ENCODE measurements around the gene HPSE2.
"Not testable (repeated sequence)": the region's sequence is repeated elsewhere in the genome, so short reads cannot be mapped to it uniquely, and the experiment has no call there.

Gene HPSE2

DNA sequence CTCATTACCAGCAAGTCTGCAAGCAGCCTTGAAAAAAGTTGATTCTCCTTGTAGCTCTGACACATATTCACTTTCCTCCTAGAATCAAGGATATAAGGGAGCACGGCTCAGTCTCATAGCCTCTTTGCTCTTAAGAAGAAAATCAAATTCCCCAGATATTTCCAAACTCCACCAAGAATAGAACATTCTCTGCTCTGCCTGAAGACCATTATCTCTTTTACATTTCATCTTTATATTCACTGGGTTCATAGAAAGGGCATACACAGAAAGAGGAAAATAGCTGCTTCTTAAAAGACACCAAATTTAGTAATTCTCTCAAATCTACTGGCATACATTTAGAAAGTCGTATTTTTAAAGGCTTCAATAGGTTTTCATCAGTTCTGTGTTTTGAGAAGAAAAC, 92.0 kb downstream of the HPSE2 start:
- DNase-seq: no peak

DNA sequence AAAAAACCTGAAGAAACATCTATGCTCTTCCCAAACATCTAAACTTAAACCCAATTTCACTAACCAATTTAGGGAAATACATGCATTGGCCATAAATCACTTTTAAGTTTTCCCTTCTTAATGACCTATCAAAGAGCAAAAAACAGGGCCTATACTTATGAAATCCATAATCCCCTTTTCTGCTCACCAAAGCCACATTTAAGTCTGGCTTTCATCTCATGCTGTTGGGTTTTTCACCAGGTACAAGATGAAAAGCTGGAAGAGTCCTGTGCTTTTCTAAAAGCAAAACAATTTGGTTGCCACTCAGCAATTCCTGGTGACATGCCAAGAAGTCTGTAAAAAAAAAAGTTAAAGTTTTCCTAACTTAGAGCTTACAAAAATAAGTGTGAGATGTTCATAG, 92.6 kb downstream of the HPSE2 start:
- no peak for DNase-seq

DNA sequence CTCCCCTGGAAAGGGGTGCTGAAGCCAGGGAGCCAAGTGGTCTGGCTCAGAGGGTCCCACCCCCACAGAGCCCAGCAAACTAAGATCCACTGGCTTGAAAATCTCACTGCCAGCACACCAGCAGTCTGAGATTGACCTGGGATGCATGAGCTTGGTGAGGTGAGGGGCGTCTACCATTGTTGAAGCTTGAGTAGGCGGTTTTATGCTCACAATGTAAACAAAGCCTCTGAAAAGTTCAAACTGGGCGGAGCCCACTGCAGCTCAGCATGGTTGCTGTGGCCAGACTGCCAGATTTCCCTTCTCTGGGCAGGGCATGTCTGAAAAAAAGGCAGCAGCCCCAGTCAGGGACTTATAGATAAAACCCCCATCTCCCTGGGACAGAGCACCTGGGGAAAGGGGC, 102.8 kb downstream of the HPSE2 start:
- DNase-seq: not testable (repeated sequence)

DNA sequence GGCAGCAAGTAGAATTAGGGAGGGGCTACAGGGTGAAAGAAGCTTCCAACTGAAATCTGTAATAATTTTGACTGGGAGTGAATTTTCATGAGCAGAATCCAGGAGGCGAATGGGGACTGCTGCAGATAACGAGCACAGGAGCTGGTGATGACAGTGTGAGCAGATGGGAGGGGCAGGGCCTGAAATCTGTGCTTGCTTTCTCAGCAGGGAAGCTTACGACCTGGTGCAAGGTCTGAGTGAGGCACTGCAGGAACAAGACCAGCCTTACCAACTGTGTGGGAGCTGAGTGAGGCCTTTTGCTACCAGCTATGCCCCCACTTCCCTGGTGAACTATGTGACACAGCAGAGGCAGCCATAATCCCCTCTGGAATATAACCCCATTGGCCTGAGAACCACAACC, 109.8 kb downstream of the HPSE2 start:
- no peak for DNase-seq

DNA sequence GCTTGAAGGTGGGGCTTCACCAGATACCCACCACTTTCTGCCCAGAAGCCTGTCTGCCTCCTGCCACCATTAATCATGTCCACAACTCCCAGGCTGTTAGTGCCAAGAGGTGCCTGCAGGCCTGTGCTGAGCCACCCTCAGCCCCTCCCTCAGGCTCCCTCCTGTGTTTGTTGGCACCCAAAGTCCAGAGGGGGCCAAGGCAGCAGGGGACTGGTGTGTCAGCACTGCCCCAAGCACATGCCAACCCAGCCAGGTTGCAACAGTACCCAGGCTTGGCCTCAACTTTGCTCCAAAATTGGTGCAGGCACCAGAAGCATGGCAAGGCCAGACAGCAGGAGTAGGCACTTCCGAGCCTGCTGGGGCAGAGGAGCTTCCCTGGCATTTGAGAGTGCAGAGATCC, 111.3 kb downstream of the HPSE2 start:
- DNase-seq: no peak

DNA sequence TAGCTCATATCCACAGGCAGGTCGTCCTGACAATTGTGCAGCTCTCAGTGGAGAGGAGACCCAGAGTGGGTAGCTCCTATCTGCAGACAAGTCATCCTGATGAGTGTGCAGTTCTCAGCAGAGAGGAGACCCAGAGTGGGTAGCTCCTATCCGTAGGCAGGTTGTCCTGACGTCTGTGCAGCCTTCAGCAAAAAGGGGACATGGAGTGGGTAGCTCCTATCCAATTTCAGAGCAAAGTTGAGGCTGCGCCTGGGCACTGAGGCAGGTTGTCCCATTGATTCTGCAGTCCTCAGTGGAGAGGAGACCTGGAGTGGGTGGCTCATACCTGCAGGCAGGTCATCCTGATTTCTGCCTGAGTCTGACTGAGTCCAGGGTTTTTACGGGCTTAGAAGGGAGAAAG, 111.8 kb downstream of the HPSE2 start:
- no peak for DNase-seq

DNA sequence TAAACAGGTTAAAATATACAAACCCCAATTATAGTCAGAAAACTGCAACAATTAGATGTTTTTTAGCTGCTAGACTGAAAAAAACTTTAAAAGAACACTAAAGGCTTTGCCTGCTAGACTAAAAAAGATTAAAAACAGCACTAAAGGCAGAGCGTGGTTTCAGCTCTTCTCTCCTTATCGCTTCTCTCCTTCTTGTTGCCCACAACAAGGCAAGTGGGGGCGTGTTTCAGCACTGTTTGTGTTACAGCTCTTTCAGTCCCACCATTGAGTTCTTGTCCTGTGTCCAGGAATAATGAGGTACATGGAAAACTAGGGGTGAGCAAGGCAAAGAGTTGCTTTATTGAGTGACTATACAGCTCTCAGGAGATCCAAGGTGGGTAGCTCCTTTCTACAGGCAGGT, 112.3 kb downstream of the HPSE2 start:
- DNase-seq: no peak

DNA sequence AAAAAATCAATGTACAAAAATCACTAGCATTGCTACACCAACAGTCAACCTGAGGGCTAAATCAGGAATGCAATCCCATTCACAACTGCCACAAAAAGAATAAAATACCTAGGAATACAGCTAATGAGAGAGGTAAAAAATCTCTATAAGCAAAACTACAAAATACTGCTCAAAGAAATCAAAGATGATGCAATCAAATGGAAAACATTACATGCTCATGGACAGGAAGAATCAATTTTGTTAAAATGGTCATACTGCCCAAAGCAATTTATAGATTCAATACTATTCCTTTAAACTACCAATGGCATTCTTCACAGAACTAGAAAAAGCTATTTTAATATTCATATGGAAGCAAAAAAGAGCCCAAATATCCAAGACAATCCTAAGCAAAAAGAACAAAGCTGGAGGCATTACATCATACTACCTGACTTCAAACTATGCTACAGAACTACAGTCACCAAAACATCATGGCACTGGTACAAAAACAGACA, 116.3 kb downstream of the HPSE2 start:
- no peak for DNase-seq

DNA sequence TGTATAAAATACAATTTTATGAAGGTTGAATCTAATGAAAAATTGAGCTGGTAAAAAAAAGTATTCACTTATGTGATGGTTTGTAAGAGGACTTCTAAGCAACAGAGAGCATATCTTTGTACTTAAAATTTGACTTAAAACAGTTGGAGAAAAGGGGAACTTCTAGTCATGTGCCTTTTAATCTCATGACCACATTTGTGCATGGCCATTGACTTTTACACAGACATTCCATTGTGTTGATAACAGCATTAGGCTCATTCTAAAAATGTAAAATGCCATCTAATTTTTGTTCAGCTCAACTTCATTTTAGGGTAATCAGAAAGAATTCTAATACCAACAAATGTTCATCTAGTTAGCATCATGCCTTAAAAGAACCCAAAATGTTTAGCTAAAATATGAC, 119.9 kb downstream of the HPSE2 start:
- DNase-seq: no peak

DNA sequence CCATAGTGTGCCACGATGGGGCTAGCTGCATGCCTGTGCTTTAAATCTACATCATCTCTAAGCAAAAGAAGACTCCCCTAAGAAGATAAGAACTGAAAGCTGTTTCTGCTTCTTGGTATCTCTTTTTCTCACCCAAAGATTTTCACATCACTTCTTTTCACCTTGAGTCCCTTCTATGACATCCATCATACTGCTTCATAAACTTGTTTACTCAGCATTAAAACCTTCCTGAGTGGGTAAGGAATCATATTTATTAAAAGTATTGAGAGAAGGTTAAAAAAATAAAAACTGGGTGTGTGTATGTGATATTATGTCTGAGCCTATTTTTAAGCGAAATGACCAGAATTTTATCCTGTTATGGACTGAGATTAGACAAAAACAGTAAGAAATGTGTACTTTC, 150.3 kb downstream of the HPSE2 start:
- DNase-seq: no peak

DNA sequence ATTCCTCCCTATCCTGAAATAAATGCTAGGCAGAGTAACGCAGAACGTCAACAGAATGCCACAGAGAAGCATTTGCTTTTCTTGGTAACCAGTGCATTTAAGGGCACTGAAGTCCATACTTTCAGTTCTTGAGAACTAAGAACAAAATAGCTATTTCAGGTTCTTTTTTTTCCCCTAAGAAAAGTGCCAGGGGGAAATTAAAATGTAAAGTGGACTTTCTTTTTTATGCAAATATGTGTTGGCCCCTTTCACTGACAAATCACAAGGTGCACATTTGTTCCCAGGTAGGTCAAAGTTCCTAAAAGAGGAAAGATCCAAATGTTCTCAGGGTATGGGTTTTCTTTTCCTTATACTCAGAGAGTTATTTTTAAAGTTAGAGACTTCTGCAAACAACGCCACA, 151.5 kb downstream of the HPSE2 start:
- DNase-seq: no peak

DNA sequence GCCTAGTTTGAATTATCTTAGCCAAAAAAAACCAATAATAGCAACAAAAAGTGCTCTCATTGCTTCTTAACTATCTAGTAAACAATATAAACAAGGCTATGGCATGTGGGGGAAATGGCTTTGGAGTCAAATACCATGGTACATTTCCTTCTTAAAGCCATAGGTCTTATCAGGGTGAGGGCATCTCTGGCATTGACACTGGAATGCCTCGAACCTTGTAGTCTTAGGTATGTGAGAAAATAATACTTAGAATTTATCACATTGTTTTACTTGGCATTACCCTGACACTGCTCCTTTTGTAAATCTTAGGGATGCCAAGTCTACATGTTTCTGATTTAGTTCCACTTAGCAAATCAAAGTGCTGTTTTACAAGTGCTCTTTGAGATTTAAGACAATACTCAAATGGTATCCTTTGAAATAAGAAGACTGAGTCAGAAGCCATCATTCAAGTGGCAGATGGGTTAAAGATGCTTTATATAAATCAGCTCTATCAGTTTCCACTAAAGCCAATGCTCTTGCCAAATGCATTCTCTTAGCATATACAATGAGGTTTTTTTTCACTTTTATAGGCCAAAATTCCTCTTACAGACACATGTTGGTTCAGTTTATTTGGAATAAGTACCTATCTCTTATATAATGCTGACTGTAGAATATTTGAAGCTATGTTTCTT, 155.2 kb downstream of the HPSE2 start:
- DNase-seq: no peak

DNA sequence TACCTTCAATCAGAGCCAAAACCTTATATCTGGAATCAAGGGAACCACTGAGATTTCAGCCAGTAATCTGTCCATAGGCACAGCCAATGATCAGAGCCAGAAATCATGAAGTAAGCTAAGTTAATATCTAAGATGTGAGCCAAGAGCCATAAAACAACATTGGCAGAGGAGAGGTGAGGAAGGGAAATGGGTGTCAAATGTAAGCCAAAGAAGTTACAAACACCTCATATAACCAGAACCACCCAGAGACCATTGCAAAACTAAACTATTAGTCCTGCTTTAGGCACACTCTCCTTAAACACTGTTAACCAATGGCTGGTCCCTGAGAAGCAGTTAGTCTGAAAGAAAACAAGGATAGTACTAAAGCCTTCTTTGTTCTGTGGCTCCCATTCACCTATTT, 173.1 kb downstream of the HPSE2 start:
- DNase-seq: no peak

DNA sequence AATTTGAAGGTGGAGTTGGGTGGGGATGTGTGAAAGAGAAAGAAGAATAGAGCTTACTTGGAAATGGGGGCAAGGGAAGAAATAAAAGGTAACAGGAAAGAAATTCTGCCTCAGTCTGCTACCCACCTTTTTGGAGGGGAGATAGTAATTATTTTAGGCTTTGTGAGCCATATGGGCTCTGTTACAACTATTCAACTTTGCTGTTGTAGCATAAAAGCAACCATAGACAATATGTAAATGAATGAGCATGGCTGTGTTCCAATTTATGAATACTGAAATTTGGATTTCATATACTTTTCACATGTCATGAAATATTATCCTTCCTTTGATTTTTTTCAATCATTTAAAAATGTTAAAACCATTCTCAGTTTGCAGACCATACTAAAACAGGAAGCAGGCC, 176.9 kb downstream of the HPSE2 start:
- no peak for DNase-seq

DNA sequence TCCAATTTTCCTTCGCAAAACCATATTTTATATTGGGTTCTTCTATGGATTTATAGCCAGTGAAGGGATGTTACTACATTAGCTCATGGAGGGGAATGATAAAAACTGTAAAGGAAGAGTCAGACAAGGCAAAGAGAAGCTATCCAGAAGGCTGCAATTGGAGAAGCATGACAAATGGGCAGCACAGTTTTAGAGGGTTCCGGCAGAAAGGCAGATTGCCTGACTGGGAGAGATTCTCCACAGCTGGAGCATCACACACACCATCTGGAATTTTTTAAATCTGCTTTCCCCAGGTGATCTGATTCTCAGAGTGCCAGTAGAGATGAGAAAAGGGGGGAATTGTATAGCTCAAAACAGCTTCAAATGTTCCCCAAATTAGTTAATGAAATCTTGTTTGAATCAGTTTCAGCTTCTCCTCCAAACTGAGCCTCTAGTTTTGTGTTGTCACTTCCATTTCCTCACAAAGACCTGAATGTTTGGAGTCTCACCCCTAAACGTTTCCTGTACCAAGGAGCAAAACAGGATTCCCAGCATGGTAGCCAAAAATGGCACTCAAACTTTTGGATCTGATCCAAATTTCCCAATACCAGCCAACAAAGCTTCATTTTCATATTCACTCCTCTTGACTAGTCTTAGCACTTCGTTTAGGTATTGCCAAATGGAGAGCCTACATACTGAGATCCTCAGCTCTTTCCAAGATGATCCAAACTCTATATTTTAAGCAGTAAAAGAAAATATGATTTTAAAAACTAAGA, 177.5 kb downstream of the HPSE2 start:
- no peak for DNase-seq

DNA sequence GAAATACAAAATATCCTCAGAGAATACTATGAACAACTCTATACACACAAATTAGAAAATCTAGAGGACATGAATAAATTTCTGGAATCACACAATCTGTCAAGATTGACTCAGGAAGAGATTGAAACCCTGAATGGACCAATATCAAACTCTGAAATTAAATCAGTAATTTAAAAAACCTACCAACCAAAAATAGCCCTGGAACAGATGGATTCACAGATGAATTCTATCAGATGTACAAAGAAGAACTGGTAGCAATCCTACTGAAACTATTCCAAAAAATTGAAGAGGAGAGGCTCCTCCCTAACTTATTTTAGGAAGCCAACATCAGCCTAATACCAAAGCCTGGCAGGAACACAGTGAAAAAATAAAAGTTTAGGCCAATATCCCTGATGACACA, 190.0 kb downstream of the HPSE2 start:
- no peak for DNase-seq

DNA sequence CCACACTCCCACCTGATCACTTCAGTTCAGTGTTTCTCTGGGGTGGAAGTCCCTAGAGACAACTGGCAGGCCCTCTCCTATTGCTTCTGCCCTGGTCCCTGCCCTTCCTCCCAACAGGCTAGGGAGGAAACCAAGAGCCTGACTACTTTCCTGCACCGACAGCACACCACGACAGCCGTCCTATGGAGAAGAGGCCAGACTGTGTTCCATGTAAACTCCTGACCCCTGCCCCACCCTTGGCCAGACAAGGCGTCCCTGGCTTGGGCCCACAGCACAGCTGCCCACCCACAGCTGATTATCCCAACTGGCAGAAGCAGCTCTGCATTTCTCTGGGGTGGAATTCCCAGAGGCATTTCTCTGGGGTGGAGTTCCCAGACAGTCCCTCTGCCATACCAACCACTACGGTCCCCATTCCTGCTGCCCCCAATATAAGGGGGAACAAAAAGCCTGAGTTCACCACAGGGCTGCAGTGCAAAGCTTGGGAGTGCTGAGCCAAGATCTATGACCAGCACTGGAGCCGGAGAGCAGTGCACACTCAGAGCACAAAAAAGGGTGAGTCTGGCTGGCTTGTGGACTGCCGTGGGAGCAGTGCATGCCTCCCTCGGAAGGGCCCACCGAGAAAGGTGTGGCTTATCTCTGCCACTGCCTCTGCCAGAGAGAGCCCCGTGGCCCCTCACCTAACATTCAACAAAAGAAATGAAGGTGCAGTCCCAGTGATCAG, 193.4 kb downstream of the HPSE2 start:
- DNase-seq: no peak

DNA sequence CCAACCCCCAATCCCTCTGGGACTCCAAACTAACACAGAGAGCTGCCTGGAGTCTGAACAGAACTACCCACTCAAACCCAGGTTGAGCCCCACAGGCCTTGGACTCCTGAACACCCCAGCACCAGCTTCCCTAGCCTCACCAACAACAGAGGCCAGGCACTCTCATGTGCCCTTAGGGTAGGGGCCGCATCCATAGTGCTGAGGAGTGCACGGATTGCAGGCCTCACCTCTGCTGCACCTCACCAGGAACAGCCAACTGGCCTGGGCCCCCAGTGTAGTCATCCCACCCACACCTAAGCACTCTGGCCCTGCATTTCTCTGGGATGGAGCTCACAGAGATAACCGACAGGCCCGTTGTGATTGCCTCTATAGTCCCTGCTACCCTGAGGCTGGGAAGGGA, 194.2 kb downstream of the HPSE2 start:
- DNase-seq: no peak

DNA sequence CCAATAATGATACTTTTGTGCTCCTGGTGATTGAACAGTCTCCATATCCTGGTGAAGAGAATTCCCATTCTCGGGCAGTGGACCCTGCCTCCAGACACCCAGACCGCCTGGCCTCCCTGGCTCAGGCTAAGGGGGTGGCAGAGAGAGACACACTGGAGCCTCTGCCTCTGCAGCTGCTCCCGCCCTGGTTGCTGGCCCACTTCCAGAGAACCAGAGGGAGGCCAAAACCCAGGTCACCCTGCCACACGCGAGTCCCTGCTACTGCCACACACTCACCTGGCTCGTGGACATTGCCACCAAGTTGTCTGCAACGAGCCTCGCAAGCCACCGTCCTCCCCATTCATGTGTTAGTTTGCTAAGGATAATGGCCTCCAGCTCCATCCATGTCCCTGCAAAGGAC, 221.8 kb downstream of the HPSE2 start:
- DNase-seq: no peak

DNA sequence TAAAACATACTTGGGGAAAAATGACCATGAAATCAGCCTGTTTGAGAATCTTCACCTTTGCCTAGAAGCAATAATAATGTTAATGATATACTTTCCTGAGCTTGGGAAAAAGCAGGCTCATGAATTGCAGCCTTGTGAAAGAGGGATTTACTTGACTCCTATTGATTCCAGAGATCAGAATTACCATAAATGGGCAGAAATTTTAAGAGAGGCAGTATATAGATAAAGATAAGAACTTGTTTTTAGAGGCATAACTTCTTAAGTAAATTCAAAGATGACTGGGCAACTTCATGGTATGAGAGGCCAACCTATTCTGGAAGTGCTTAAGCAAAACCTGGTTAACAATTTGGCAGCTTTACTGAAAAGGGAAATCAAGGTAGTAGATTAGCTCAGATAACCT, 225.4 kb downstream of the HPSE2 start:
- no peak for DNase-seq

DNA sequence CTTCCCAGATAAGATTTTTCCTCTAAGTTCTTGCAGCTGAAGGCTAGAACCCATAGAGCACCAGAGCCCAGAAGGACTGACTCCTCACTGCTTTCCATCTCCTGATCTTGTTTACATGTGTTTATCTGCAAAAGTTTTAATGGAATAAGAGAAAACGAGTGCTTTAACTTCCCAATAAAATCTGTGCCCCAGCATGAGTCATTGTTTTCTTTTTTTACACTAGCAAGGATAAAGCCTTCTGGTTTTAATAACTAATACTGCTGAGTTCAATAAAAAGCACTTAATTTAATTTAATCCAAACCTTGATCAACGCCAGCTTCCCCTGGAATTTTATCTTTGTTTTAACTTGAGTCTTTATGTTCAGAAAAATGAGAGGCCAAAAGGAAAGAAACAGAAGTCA, 227.6 kb downstream of the HPSE2 start:
- no peak for DNase-seq

DNA sequence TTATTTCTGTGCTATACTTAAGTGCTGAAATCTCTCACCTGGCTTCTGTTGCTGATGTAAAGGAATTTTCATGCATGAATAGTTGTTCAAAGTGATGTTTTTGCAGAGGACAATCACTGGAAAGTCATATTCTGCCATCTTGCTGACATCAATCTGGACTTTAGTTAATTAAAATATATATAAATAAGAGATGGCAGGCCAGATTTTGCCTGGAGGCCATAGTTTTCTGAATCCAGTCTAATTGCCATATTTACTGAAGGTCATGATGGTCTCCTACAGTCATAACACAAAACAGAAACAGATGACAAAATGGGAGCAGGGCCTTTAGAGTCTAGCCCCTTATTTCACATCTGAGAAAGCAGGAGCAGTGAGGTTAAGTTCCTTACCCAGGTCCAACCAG, 228.2 kb downstream of the HPSE2 start:
- no peak for DNase-seq

DNA sequence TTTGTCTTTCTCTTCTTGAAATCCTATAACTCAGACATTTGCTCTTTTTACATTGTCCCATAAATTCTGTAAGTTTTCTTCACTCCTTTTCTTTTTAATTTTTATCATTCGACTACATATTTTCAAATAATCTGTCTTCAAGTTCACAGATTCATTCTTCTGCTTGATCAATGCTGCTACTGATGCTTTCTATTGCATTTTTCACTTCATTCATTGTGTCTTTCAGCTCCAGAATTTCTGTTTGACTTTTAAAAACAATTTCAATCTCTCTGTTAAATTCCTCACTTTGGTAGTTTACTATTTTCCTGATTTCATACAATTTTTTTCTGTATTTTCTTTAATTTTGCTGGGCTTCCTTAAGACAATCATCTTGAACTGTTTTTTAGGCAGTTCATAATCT, 230.4 kb downstream of the HPSE2 start:
- no peak for DNase-seq

DNA sequence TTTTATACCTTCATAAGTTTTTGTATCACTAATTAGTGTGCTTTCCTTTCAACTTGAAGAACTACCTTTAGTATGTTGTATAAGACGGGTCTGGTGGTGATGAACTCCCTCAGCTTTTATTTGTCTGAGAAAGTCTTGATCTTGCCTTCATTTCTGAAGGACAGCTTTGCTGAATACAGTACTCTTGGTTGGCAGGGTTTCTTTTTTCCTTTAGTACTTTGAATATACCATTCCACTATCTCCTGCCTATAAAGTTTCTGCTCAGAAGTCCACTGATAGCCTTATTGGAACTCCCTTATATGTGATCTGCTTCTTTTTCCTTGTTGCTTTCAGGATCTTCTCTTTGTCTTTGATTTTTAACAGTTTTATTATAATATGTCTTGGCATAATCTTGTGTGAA, 230.9 kb downstream of the HPSE2 start:
- DNase-seq: no peak

Data from cerebellar nuclear complex (tissue), 1 donor.